Ishikawa (cell line): Measurements from ENCODE around the gene OTP.

ENCODE experiments used
- CREB1 ChIP-seq: IDR thresholded peaks from 2 replicates; pipeline ENCODE4 v1.6.1; 2012; ENCODE audit warnings: low read depth
- EGR1 ChIP-seq: IDR thresholded peaks from 2 replicates; pipeline ENCODE4 v1.6.1; 2012
- EP300 ChIP-seq: IDR thresholded peaks from 2 replicates; pipeline ENCODE4 v1.6.1; 2012; ENCODE audit warnings: borderline replicate concordance
- FOXM1 ChIP-seq: IDR thresholded peaks from 2 replicates; pipeline ENCODE4 v1.6.1; 2012; ENCODE audit warnings: low read depth, borderline replicate concordance
- NFIC ChIP-seq: IDR thresholded peaks from 2 replicates; pipeline ENCODE4 v1.6.1; 2012
- RAD21 ChIP-seq: IDR thresholded peaks from 2 replicates; pipeline ENCODE4 v1.6.1; 2012; ENCODE audit warnings: low read depth
- TAF1 ChIP-seq: IDR thresholded peaks from 2 replicates; pipeline ENCODE4 v1.6.1; 2012; ENCODE audit warnings: low read depth, mild to moderate bottlenecking
- TCF12 ChIP-seq: IDR thresholded peaks from 2 replicates; pipeline ENCODE4 v1.6.1; 2012; ENCODE audit warnings: low read depth
- TEAD4 ChIP-seq: IDR thresholded peaks from 2 replicates; pipeline ENCODE4 v1.6.1; 2012
- YY1 ChIP-seq: IDR thresholded peaks from 2 replicates; pipeline ENCODE4 v1.6.1; 2012; ENCODE audit warnings: low read depth
- TF ChIP-seq, protein P1 (sequence below): IDR thresholded peaks from 2 replicates; pipeline ENCODE4 v1.6.1; 2012
- TF ChIP-seq, protein P2 (sequence below): IDR thresholded peaks from 2 replicates; pipeline ENCODE4 v1.6.1; 2012
- TF ChIP-seq, protein P3 (sequence below): IDR thresholded peaks from 2 replicates; pipeline ENCODE4 v1.6.1; 2012; ENCODE audit warnings: low read depth, mild to moderate bottlenecking

DNA sequence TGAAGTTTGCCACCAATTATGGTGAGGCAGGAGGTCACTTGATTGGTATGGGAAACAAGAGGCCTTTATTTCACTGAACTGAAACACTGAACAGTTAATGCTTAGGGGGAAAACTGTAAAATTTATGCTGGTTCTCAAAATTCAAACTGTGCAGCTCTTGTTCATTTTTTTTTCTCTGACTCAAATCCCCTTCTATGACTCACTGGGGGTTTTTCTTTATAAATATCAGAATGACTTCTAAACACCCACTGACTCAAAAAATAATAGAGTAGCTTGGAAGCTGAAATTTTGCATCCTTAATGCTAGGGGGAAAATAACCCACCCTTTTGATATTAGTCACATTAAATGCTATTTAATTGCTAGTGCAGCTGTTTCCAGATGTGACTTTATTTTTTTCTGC, 24.1 kb upstream of the OTP start:
- TF ChIP-seq NFIC (no peak), TEAD4 (no peak), TCF12 (no peak), RAD21 (no peak), EGR1 (no peak), TAF1 (no peak), EP300 (no peak), YY1 (no peak), FOXM1 (no peak), CREB1 (no peak)
- TF ChIP-seq, protein P1, sequence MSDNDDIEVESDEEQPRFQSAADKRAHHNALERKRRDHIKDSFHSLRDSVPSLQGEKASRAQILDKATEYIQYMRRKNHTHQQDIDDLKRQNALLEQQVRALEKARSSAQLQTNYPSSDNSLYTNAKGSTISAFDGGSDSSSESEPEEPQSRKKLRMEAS, result no peak
- TF ChIP-seq, protein P2, sequence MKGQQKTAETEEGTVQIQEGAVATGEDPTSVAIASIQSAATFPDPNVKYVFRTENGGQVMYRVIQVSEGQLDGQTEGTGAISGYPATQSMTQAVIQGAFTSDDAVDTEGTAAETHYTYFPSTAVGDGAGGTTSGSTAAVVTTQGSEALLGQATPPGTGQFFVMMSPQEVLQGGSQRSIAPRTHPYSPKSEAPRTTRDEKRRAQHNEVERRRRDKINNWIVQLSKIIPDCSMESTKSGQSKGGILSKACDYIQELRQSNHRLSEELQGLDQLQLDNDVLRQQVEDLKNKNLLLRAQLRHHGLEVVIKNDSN, result no peak
- TF ChIP-seq, protein P3, sequence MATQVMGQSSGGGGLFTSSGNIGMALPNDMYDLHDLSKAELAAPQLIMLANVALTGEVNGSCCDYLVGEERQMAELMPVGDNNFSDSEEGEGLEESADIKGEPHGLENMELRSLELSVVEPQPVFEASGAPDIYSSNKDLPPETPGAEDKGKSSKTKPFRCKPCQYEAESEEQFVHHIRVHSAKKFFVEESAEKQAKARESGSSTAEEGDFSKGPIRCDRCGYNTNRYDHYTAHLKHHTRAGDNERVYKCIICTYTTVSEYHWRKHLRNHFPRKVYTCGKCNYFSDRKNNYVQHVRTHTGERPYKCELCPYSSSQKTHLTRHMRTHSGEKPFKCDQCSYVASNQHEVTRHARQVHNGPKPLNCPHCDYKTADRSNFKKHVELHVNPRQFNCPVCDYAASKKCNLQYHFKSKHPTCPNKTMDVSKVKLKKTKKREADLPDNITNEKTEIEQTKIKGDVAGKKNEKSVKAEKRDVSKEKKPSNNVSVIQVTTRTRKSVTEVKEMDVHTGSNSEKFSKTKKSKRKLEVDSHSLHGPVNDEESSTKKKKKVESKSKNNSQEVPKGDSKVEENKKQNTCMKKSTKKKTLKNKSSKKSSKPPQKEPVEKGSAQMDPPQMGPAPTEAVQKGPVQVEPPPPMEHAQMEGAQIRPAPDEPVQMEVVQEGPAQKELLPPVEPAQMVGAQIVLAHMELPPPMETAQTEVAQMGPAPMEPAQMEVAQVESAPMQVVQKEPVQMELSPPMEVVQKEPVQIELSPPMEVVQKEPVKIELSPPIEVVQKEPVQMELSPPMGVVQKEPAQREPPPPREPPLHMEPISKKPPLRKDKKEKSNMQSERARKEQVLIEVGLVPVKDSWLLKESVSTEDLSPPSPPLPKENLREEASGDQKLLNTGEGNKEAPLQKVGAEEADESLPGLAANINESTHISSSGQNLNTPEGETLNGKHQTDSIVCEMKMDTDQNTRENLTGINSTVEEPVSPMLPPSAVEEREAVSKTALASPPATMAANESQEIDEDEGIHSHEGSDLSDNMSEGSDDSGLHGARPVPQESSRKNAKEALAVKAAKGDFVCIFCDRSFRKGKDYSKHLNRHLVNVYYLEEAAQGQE, result no peak
